GM12878 (cell line): ENCODE measurements around the gene DGLUCY. TPM values are rescaled to one million over a fixed set of nuclear protein-coding genes. Genes with fewer than 3 reads are reported as not detected.

Experiments
- ATAC-seq: fragments of 200-7000 bp; cut with Tn5 transposase; 3 replicates; pipeline ENCODE4 v1.9.1; 2020; ENCODE audit warnings: mild to moderate bottlenecking, moderate library complexity
- BruUV-seq: library from RNA; stranded (reverse); fragments of 400-500 nt; replicated peaks from 2 replicates; lab custom pipeline; 2021; lab: Mats Ljungman, UMichigan
- CTCF ChIA-PET: fragments of 300-600 bp; sonication (Branson Sonifier 250); formaldehyde crosslinking; extraction: SDS; loops from one replicate; lab custom pipeline; 2021; ENCODE audit warnings: inconsistent platforms; lab: Yijun Ruan, JAX
- POLR2A ChIA-PET: fragments of 350-600 bp; formaldehyde crosslinking; extraction: SDS; loops from one replicate; lab custom pipeline; 2021; ENCODE audit warnings: inconsistent platforms; lab: Charles Lee
- RAD21 ChIA-PET: fragments of 300-600 bp; sonication (Branson Sonifier 250); formaldehyde crosslinking; loops from one replicate; lab custom pipeline; 2023; ENCODE audit warnings: antibody characterized with exemption; ENCODE audit not compliant: unreplicated experiment; lab: Charles Lee
- SMC1A ChIA-PET: fragments of 300-600 bp; sonication (Branson Sonifier 250); formaldehyde crosslinking; loops from one replicate; lab custom pipeline; 2023; ENCODE audit not compliant: unreplicated experiment, uncharacterized antibody; lab: Charles Lee
- DNase-seq: peaks from one replicate; pipeline ENCODE4 v3.0.0-alpha.2; 2011; ENCODE audit warnings: low read depth, low spot score
- FAIRE-seq: peaks from 3 replicates; lab custom pipeline; 2011; peaks lifted over from hg19 to GRCh38; lab: Jason Lieb, UNC
- H2AFZ ChIP-seq: 2 replicates; pipeline ENCODE4 v1.6.0; 2011; ENCODE audit warnings: low read depth, low read length, control low read depth; ENCODE audit not compliant: control insufficient read depth
- H3K27ac ChIP-seq: 2 replicates; pipeline ENCODE4 v1.5.1; 2011; ENCODE audit warnings: control low read depth; ENCODE audit not compliant: control insufficient read depth, insufficient read depth
- H3K27me3 ChIP-seq, 2 experiments: replicated peaks in 1 of 2; 2 replicates each; pipeline versions ENCODE4 v1.6.0 to v1.6.1; 2011; ENCODE audit warnings: low read length in 1 of 2; ENCODE audit not compliant: control insufficient read depth in 2 of 2, insufficient read depth in 2 of 2
- H3K36me3 ChIP-seq, 2 experiments: 2 replicates each; pipeline ENCODE4 v1.5.1; 2011; ENCODE audit warnings: low read length in 1 of 2; ENCODE audit not compliant: control insufficient read depth in 2 of 2, insufficient read depth in 2 of 2
- H3K4me1 ChIP-seq: 2 replicates; pipeline ENCODE4 v1.6.1; 2011; ENCODE audit warnings: mild to moderate bottlenecking, low read length, moderate library complexity, mixed read lengths; ENCODE audit not compliant: control insufficient read depth, insufficient read depth
- H3K4me2 ChIP-seq: 2 replicates; pipeline ENCODE4 v1.6.0; 2011; ENCODE audit warnings: control low read depth; ENCODE audit not compliant: control insufficient read depth, insufficient read depth
- H3K4me3 ChIP-seq: fragments of 200-600 bp; sonication (generic); 2 replicates; pipeline ENCODE4 v1.5.1; 2016
- H3K79me2 ChIP-seq: 2 replicates; pipeline ENCODE4 v1.6.0; 2011; ENCODE audit warnings: low read length; ENCODE audit not compliant: control insufficient read depth, insufficient read depth
- H3K9ac ChIP-seq: 2 replicates; pipeline ENCODE4 v1.8.0; 2011; ENCODE audit warnings: low read length, control low read depth, mixed read lengths; ENCODE audit not compliant: control insufficient read depth, insufficient read depth
- H3K9me3 ChIP-seq: replicated peaks from 3 replicates; pipeline ENCODE4 v1.5.1; 2011; ENCODE audit warnings: mild to moderate bottlenecking, low read length; ENCODE audit not compliant: control insufficient read depth, insufficient read depth
- H4K20me1 ChIP-seq: 2 replicates; pipeline ENCODE4 v1.6.0; 2011; ENCODE audit not compliant: control insufficient read depth, insufficient read depth
- MYB ChIP-seq: fragments of 150-350 bp; IDR thresholded peaks from 2 replicates; pipeline ENCODE4 v1.6.1; 2014; ENCODE audit warnings: mild to moderate bottlenecking, low read depth, low read length, borderline replicate concordance
- NBN ChIP-seq: fragments of 450-650 bp; IDR thresholded peaks from 2 replicates; pipeline ENCODE4 v1.6.1; 2016
- NFXL1 ChIP-seq: fragments of 450-650 bp; IDR thresholded peaks from 2 replicates; pipeline ENCODE4 v1.6.1; 2017; ENCODE audit warnings: antibody characterized with exemption, mild to moderate bottlenecking, borderline replicate concordance
- NR2C2 ChIP-seq: IDR thresholded peaks from 2 replicates; pipeline ENCODE4 v1.6.1; 2011; ENCODE audit warnings: borderline replicate concordance, low read depth; ENCODE audit not compliant: control insufficient read depth, insufficient read length
- RELA ChIP-seq: fragments of 450-650 bp; IDR thresholded peaks from 2 replicates; pipeline ENCODE4 v1.8.0; 2014; ENCODE audit warnings: borderline replicate concordance; ENCODE audit not compliant: partially characterized antibody
- YY1 ChIP-seq: IDR thresholded peaks from 2 replicates; pipeline ENCODE4 v1.6.1; 2011; ENCODE audit warnings: low read depth, mild to moderate bottlenecking, low read length
- WGBS: methylation state at CpG from one replicate; pipeline ENCODE4 v1.1.6; 2016; ENCODE audit warnings: low lambda C conversion rate; ENCODE audit not compliant: insufficient replicate concordance, insufficient coverage; ENCODE audit errors: missing lambda C conversion rate; 5-methylcytosine and 5-hydroxymethylcytosine counted together
- in situ Hi-C: fragments of 300-500 bp; cut with MboI; formaldehyde crosslinking; loops from 9 replicates; pipeline ENCODE4 v1.14.3; 2018; ENCODE audit warnings: mixed read lengths
- intact Hi-C: fragments of 100-400 bp; cut with micrococcal nuclease; formaldehyde crosslinking; loops from one replicate; pipeline ENCODE4 v1.14.2; 2022; ENCODE audit not compliant: unreplicated experiment
- polyA plus RNA-seq, 11 experiments: library from polyadenylated mRNA; depleted of rRNA in 4 of 11; unstranded in 6 of 11; stranded (reverse) in 5 of 11; fragments of >200 nt; fragmentation: Nextera tagmentation in 4 of 11; fragmentation: Illumina TruSeq in 1 of 11; extraction: Ambion mirVana in 4 of 11; extraction: Trizol in 1 of 11; gene quantifications; 1 replicate in 1 of 11; 2 replicates in 10 of 11; pipeline versions ENCODE4 v1.2.1 to v1.2.3, GENCODE V29; 2011 to 2016; ENCODE audit warnings: inconsistent platforms in 2 of 11, missing spikeins in 2 of 11, low read depth in 1 of 11
- total RNA-seq, 4 experiments: library from RNA; depleted of rRNA in 3 of 4; stranded (reverse); fragments of >200 nt in 3 of 4; fragmentation: Illumina TruSeq in 1 of 4; extraction: Trizol in 1 of 4; gene quantifications; 2 replicates each; pipeline versions ENCODE4 v1.2.1 to v1.2.3, GENCODE V29; 2013 to 2021
- TF ChIP-seq, protein P1 (sequence below): fragments of 450-650 bp; IDR thresholded peaks from 2 replicates; pipeline ENCODE4 v1.6.1; 2018; ENCODE audit warnings: mild to moderate bottlenecking, low read depth, moderate library complexity; ENCODE audit not compliant: partially characterized antibody
- TF ChIP-seq, protein P2 (sequence below): fragments of 450-650 bp; IDR thresholded peaks from 2 replicates; pipeline ENCODE4 v1.6.1; 2014; ENCODE audit warnings: mild to moderate bottlenecking

Gene DGLUCY
- total and polyA plus RNA-seq, 10 of the 15 experiments (the other 5 are each of a cell fraction or from before 2014, with no cell fraction given) = 15.0 to 70.3 (median 55.1) TPM

GRCh38 chr14:91119556-91120311 lies 5.9 kb downstream of the DGLUCY start:
- POLR2A ChIA-PET = interaction anchor here (0.6 kb wide), 1 partner anchor 16 kb away, joined by 3 read pairs; no protein-coding TSS in a partner anchor
- RAD21 ChIA-PET = interaction anchor here (1.3 kb wide), 1 partner anchor 19 kb away, joined by 3 read pairs; no protein-coding TSS in a partner anchor
- H2AFZ ChIP-seq = no peak overlapping the region
- CTCF ChIA-PET = interaction anchor here (0.7 kb wide), 1 partner anchor 235 kb away, joined by 3 read pairs; no protein-coding TSS in a partner anchor
- H3K9ac ChIP-seq = no peak overlapping the region
- no peaks in the 10 kb centered on the region; the same call in 2 of the 3 replicates for H3K9me3 ChIP-seq
- FAIRE-seq (no peak), DNase-seq (no peak), ATAC-seq (no peak)
- no peaks in the 10 kb centered on the region; the same call in 1 of the 2 replicates for H4K20me1 ChIP-seq
- SMC1A ChIA-PET = interaction anchor here (0.6 kb wide), 1 partner anchor 345 kb away, joined by 3 read pairs; no protein-coding TSS in a partner anchor
- H3K4me1 ChIP-seq = peaks cover 13% of the 10 kb centered on the region
- TF ChIP-seq MYB = no peak
- TF ChIP-seq NBN = no peak
- TF ChIP-seq, protein P1, sequence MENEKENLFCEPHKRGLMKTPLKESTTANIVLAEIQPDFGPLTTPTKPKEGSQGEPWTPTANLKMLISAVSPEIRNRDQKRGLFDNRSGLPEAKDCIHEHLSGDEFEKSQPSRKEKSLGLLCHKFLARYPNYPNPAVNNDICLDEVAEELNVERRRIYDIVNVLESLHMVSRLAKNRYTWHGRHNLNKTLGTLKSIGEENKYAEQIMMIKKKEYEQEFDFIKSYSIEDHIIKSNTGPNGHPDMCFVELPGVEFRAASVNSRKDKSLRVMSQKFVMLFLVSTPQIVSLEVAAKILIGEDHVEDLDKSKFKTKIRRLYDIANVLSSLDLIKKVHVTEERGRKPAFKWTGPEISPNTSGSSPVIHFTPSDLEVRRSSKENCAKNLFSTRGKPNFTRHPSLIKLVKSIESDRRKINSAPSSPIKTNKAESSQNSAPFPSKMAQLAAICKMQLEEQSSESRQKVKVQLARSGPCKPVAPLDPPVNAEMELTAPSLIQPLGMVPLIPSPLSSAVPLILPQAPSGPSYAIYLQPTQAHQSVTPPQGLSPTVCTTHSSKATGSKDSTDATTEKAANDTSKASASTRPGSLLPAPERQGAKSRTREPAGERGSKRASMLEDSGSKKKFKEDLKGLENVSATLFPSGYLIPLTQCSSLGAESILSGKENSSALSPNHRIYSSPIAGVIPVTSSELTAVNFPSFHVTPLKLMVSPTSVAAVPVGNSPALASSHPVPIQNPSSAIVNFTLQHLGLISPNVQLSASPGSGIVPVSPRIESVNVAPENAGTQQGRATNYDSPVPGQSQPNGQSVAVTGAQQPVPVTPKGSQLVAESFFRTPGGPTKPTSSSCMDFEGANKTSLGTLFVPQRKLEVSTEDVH = no peak
- no peak for TF ChIP-seq NR2C2
- TF ChIP-seq RELA = no peak
- no peak for TF ChIP-seq YY1
- TF ChIP-seq NFXL1 = no peak
- TF ChIP-seq, protein P2, sequence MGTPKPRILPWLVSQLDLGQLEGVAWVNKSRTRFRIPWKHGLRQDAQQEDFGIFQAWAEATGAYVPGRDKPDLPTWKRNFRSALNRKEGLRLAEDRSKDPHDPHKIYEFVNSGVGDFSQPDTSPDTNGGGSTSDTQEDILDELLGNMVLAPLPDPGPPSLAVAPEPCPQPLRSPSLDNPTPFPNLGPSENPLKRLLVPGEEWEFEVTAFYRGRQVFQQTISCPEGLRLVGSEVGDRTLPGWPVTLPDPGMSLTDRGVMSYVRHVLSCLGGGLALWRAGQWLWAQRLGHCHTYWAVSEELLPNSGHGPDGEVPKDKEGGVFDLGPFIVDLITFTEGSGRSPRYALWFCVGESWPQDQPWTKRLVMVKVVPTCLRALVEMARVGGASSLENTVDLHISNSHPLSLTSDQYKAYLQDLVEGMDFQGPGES = no peak
- intact Hi-C loops = loop anchor here (5.0 kb wide), 1 partner anchor 112 kb away; no protein-coding TSS in a partner anchor
- peaks cover 2 to 3% of the 10 kb centered on the region in 2 experiments for H3K36me3 ChIP-seq
- no peak overlapping the region for H3K4me3 ChIP-seq
- in situ Hi-C loops = no loop called here
- no peaks in the 10 kb centered on the region for H3K27me3 ChIP-seq
- H3K27ac ChIP-seq = no peak overlapping the region; the same call in none of the 2 replicates
- peaks cover 61% of the 10 kb centered on the region for H3K79me2 ChIP-seq
- WGBS = 93% methylated on average over 8 of the region's 8 CpGs
- no peak overlapping the region; the same call in 1 of the 2 replicates for H3K4me2 ChIP-seq
- no TSS peak for BruUV-seq
